Nephron progenitor cell (in vitro differentiated cells): ENCODE data around the gene DGKD.

Source experiments
- DNase-seq: peaks from one replicate; pipeline ENCODE4 v3.0.0; 2021
- H3K27ac Mint-ChIP-seq: 2 replicates; pipeline ENCODE4 v1.8.0; 2021; ENCODE audit warnings: mild to moderate bottlenecking, moderate library complexity, mixed read lengths
- H3K27me3 Mint-ChIP-seq: 2 replicates; pipeline ENCODE4 v1.8.0; 2021; ENCODE audit warnings: mild to moderate bottlenecking, low read depth, mixed read lengths; ENCODE audit not compliant: poor library complexity
- H3K36me3 Mint-ChIP-seq: 2 replicates; pipeline ENCODE4 v1.8.0; 2021; ENCODE audit warnings: low read depth, mixed read lengths
- H3K4me1 Mint-ChIP-seq: 2 replicates; pipeline ENCODE4 v1.8.0; 2021; ENCODE audit warnings: mixed read lengths
- H3K4me3 Mint-ChIP-seq: 2 replicates; pipeline ENCODE4 v1.8.0; 2021; ENCODE audit warnings: mild to moderate bottlenecking, moderate library complexity, mixed read lengths
- H3K9me3 Mint-ChIP-seq: 2 replicates; pipeline ENCODE4 v1.8.0; 2021; ENCODE audit warnings: mild to moderate bottlenecking, moderate library complexity, mixed read lengths
- CTCF ChIP-seq: fragments of 200-600 bp; sonication (generic); IDR thresholded peaks from 2 replicates; pipeline ENCODE4 v1.5.0; 2021; ENCODE audit warnings: antibody characterized with exemption

The DGKD gene

GRCh38 chr2:233358335-233358734 lies 4.0 kb downstream of the DGKD start:
- TF ChIP-seq CTCF: no peak
- Mint-ChIP-seq H3K4me1 (peaks cover 55% of the 10 kb centered on the region), H3K27ac (no peak overlapping the region), H3K9me3 (peaks cover 5% of the 10 kb centered on the region), H3K27me3 (peaks cover 10% of the 10 kb centered on the region), H3K4me3 (no peak overlapping the region), H3K36me3 (peaks cover 31% of the 10 kb centered on the region)
- no peak for DNase-seq

GRCh38 chr2:233358947-233359346 lies 4.7 kb downstream of the DGKD start:
- Mint-ChIP-seq H3K27me3 (peaks cover 10% of the 10 kb centered on the region), H3K27ac (no peak overlapping the region), H3K9me3 (peaks cover 9% of the 10 kb centered on the region), H3K4me3 (no peak overlapping the region), H3K4me1 (peaks cover 49% of the 10 kb centered on the region), H3K36me3 (peaks cover 37% of the 10 kb centered on the region)
- no peak for TF ChIP-seq CTCF
- DNase-seq: no peak

- Mint-ChIP-seq H3K36me3 (peaks cover 46% of the 10 kb centered on the region), H3K27me3 (peaks cover 10% of the 10 kb centered on the region), H3K4me1 (peaks cover 47% of the 10 kb centered on the region), H3K9me3 (peaks cover 15% of the 10 kb centered on the region), H3K4me3 (no peak overlapping the region), H3K27ac (peak overlapping the region; percentile 26)
- DNase-seq: no peak
- TF ChIP-seq CTCF: no peak
Observed at GRCh38 chr2:233359823-233360222, 5.5 kb downstream of the DGKD start.

GRCh38 chr2:233360771-233361176 lies 6.5 kb downstream of the DGKD start:
- peaks cover 54% of the 10 kb centered on the region for H3K36me3 Mint-ChIP-seq
- H3K4me3 Mint-ChIP-seq: no peak overlapping the region
- peaks cover 40% of the 10 kb centered on the region for H3K4me1 Mint-ChIP-seq
- H3K9me3 Mint-ChIP-seq: peaks cover 15% of the 10 kb centered on the region
- DNase-seq: no peak
- TF ChIP-seq CTCF: no peak
- H3K27me3 Mint-ChIP-seq: peaks cover 6% of the 10 kb centered on the region
- H3K27ac Mint-ChIP-seq: peak overlapping the region; percentile 91

GRCh38 chr2:233361297-233361696 lies 7.0 kb downstream of the DGKD start:
- Mint-ChIP-seq H3K4me3 (no peak overlapping the region), H3K27ac (peak overlapping the region; percentile 33), H3K9me3 (peaks cover 15% of the 10 kb centered on the region), H3K27me3 (peaks cover 8% of the 10 kb centered on the region), H3K36me3 (peaks cover 54% of the 10 kb centered on the region), H3K4me1 (peaks cover 35% of the 10 kb centered on the region)
- no peak for DNase-seq
- no peak for TF ChIP-seq CTCF

GRCh38 chr2:233362742-233363141 lies 8.4 kb downstream of the DGKD start:
- peaks cover 15% of the 10 kb centered on the region for H3K9me3 Mint-ChIP-seq

More at GRCh38 chr2:233362742-233363141, 8.4 kb downstream of the DGKD start:
- TF ChIP-seq CTCF: no peak
- Mint-ChIP-seq H3K4me3 (no peak overlapping the region), H3K36me3 (peaks cover 63% of the 10 kb centered on the region), H3K27ac (no peak overlapping the region), H3K27me3 (peaks cover 9% of the 10 kb centered on the region), H3K4me1 (peaks cover 24% of the 10 kb centered on the region)
- DNase-seq: no peak
